Nephron (organoid): ENCODE results near the gene FBXO30.

Experiments
- H3K27ac Mint-ChIP-seq, 3 experiments: 2 replicates each; pipeline ENCODE4 v1.8.0; 2020; ENCODE audit warnings: mixed read lengths in 3 of 3, mild to moderate bottlenecking in 2 of 3, moderate library complexity in 1 of 3
- H3K27me3 Mint-ChIP-seq: 2 replicates; pipeline ENCODE4 v1.8.0; 2021; ENCODE audit warnings: low read depth, mild to moderate bottlenecking, moderate library complexity, mixed read lengths
- H3K36me3 Mint-ChIP-seq: 2 replicates; pipeline ENCODE4 v1.8.0; 2020; ENCODE audit warnings: low read depth, mixed read lengths
- H3K4me1 Mint-ChIP-seq: 2 replicates; pipeline ENCODE4 v1.8.0; 2020; ENCODE audit warnings: mixed read lengths
- H3K4me3 Mint-ChIP-seq, 3 experiments: 2 replicates each; pipeline ENCODE4 v1.8.0; 2020; ENCODE audit warnings: mild to moderate bottlenecking in 3 of 3, mixed read lengths in 3 of 3, moderate library complexity in 2 of 3
- H3K9me3 Mint-ChIP-seq: 2 replicates; pipeline ENCODE4 v1.8.0; 2020; ENCODE audit warnings: mixed read lengths
- TF ChIP-seq, protein P1 (sequence below), 3 experiments: fragments of 200-600 bp; sonication (generic); IDR thresholded peaks; one replicate each; pipeline ENCODE4 v1.5.0; 2021; ENCODE audit warnings: antibody characterized with exemption in 3 of 3; ENCODE audit not compliant: unreplicated experiment in 3 of 3

The FBXO30 gene

DNA sequence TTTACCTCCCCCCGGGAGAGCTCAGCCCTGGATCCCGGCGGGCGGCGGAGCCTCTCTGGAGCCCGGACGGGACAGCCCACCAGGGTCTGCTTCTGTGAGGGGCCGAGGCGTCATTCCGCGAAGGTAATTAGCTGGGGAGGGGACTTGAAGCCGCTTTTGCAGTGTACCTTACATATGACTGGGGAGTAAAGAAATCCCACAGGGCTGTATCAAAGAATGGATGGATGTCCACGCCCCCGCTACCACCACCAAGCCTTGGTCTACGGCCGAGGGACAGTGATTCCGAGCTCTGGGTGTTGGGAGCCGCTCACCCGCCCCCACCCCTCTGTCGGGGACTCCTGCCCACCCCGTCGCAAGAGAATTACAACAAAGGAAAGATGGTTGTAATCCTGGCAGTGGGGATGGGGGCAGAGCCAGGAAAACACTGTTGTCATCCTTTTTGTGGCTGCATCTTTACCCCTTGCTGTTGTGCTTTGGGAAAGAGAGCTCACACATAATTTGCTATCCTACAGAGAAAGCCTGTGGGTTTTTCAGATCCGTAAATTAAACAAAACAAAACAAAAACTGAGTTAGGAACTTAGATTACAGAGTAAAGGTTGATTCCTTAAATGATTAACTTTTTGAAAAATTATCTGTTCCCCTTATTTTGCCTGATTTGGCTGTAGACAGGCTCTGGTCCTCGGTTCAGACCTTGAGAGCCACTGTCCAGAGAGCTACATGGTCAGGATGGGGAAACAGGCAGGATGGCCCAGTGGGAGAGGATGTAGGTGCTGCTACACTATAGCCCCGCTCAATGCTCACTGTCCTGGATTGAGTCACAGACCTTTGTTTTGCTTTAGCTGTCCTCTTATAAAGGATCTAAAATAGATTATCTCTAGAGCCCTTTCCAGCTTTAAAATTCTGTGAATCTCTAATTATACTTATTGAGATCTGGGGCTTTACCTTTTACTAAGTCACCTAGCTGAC is 997 bp upstream of the FBXO30 start:
- H3K27me3 Mint-ChIP-seq = peaks cover 4% of the 10 kb centered on the region
- peaks cover 4% of the 10 kb centered on the region for H3K36me3 Mint-ChIP-seq
- peaks cover 38% of the 10 kb centered on the region for H3K4me1 Mint-ChIP-seq
- H3K9me3 Mint-ChIP-seq = no peaks in the 10 kb centered on the region
- peak overlapping the region; percentile 92 to 97 (median 97) for H3K4me3 Mint-ChIP-seq
- TF ChIP-seq, protein P1, sequence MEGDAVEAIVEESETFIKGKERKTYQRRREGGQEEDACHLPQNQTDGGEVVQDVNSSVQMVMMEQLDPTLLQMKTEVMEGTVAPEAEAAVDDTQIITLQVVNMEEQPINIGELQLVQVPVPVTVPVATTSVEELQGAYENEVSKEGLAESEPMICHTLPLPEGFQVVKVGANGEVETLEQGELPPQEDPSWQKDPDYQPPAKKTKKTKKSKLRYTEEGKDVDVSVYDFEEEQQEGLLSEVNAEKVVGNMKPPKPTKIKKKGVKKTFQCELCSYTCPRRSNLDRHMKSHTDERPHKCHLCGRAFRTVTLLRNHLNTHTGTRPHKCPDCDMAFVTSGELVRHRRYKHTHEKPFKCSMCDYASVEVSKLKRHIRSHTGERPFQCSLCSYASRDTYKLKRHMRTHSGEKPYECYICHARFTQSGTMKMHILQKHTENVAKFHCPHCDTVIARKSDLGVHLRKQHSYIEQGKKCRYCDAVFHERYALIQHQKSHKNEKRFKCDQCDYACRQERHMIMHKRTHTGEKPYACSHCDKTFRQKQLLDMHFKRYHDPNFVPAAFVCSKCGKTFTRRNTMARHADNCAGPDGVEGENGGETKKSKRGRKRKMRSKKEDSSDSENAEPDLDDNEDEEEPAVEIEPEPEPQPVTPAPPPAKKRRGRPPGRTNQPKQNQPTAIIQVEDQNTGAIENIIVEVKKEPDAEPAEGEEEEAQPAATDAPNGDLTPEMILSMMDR (IDR thresholded peaks at IDR 0.05; ENCODE audit: unreplicated experiment in 3 of 3) = no peak
- H3K27ac Mint-ChIP-seq = peak overlapping the region; percentile 98 to 99 (median 98)

DNA sequence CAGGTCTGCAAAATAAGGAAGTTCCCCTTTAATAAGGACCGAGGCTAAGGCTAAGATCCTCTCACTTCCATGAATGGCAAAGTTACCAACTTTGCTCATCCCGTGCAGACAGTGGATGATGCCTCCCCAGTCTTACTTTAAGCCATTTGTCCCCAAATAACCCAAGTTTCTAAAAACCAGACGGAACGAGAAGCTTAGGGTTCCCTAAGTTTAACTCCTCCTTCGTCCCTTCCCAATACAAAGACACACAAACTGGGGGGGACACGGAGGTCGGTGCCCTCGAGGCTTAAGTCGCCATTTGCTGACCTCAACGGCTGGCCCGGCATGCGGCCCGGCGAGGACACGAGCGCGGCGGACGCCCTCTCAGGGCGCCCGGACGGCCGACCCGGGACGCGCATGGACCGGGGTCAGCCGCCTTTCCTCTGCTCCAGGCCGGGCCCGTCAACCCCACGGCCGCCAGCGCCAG is 527 bp downstream of the FBXO30 start:
- Mint-ChIP-seq H3K4me3 (peak overlapping the region; percentile 85 to 90 (median 87)), H3K27me3 (peaks cover 4% of the 10 kb centered on the region), H3K9me3 (no peaks in the 10 kb centered on the region), H3K27ac (peak overlapping the region; percentile 79 to 98 (median 82)), H3K36me3 (peaks cover 4% of the 10 kb centered on the region), H3K4me1 (peaks cover 38% of the 10 kb centered on the region)
- TF ChIP-seq, protein P1 (IDR thresholded peaks at IDR 0.05; ENCODE audit: unreplicated experiment in 3 of 3) = no peak

DNA sequence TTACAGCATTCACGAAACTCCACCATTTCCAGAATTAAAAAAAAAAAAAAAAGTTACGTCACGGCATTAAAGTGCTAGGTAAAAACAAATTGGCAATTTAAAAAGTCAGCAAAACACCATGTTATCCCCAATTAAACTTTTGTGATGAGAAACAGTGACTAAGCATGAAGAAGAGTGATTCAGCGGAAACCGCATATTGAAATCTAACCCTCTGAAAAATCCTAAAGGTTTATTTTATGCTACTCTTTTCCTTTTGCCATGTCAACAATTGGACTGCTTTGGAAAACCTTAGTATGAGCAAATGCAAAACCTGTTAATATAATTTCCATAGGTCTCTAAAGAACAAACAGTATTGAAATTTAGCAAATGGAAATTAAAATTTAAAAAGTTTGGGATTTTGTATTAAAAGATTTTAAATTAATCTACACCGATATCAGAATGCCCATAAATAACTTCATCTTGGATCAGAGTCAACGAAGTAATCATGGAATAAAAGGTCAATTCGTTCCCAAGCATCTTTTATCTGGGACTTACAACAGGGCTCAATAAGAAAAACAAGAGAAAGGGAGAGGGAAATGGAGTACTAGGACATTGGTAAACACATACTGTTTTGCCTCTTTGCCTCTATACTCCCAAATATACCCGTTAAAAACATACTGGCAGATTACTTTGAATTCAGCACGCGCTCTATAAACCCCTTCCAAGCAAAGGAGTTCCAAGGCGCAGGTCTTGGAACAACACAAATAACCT is 1.1 kb downstream of the FBXO30 start:
- peaks cover 33% of the 10 kb centered on the region for H3K4me1 Mint-ChIP-seq
- TF ChIP-seq, protein P1 (IDR thresholded peaks at IDR 0.05; ENCODE audit: unreplicated experiment in 3 of 3) = no peak
- H3K9me3 Mint-ChIP-seq = no peaks in the 10 kb centered on the region
- peaks cover 4% of the 10 kb centered on the region for H3K27me3 Mint-ChIP-seq
- H3K4me3 Mint-ChIP-seq = peak overlapping the region; percentile 85 to 90 (median 87)
- peak overlapping the region; percentile 79 to 91 (median 82) for H3K27ac Mint-ChIP-seq
- peaks cover 6% of the 10 kb centered on the region for H3K36me3 Mint-ChIP-seq

DNA sequence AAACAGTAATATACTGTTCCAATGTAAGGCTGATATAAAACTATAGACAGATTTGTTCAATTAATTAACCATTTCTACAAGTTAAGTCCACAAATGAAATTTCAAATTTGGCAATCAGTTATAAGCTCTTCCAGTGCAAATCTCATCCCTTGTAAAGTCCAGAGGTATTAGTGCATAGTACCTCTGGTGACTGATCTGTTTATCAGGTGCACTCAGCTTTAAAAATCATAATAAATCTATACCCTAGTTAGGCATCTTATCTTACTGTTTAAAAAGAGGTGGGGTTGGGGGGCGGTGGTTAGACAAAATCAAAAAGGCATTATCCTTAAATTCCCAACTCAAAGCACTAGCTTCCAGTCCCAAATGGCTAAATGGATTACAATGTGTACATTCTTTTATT is 2.9 kb downstream of the FBXO30 start:
- H3K4me3 Mint-ChIP-seq = peak overlapping the region in 1 of 3 experiments; percentile 26
- TF ChIP-seq, protein P1 (IDR thresholded peaks at IDR 0.05; ENCODE audit: unreplicated experiment in 3 of 3) = no peak
- peaks cover 10% of the 10 kb centered on the region for H3K36me3 Mint-ChIP-seq
- no peaks in the 10 kb centered on the region for H3K9me3 Mint-ChIP-seq
- H3K4me1 Mint-ChIP-seq = peaks cover 31% of the 10 kb centered on the region
- H3K27ac Mint-ChIP-seq = no peak overlapping the region
- H3K27me3 Mint-ChIP-seq = peaks cover 4% of the 10 kb centered on the region

DNA sequence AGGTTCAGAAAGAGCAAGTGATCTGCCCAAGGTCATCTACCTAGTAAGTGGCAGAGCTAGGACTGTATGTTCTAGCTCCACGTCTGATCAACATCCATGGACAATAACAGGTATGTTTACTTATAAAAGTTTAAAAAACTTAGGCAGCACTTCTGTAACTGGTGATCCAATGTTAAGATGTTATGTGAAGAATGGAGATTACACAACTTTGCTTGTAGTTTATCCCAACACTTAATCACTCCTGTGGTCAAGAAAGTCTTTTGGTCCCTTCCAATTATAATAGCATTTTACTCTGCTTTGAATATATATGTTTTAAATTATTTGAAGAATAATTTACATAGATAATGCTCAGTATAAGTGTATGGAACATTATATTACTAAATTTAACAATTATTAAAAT is 4.8 kb downstream of the FBXO30 start:
- peaks cover 25% of the 10 kb centered on the region for H3K36me3 Mint-ChIP-seq
- no peak overlapping the region for H3K27ac Mint-ChIP-seq
- peaks cover 22% of the 10 kb centered on the region for H3K4me1 Mint-ChIP-seq
- no peaks in the 10 kb centered on the region for H3K9me3 Mint-ChIP-seq
- TF ChIP-seq, protein P1 (IDR thresholded peaks at IDR 0.05; ENCODE audit: unreplicated experiment in 3 of 3) = no peak
- H3K27me3 Mint-ChIP-seq = no peaks in the 10 kb centered on the region
- H3K4me3 Mint-ChIP-seq = no peak overlapping the region
